H1 (cell line): ENCODE data around the gene YIPF1. TPM values are rescaled to one million over a fixed set of nuclear protein-coding genes. Genes with fewer than 3 reads are reported as not detected.

Source experiments
- CTCF ChIA-PET: fragments of 300-600 bp; sonication (Branson Sonifier 250); formaldehyde crosslinking; loops from one replicate; lab custom pipeline; 2021; ENCODE audit not compliant: partially characterized antibody; lab: Charles Lee
- POLR2A ChIA-PET: fragments of 300-600 bp; sonication (Branson Sonifier 250); formaldehyde crosslinking; loops from one replicate; lab custom pipeline; 2021; ENCODE audit warnings: inconsistent platforms; ENCODE audit not compliant: partially characterized antibody; lab: Charles Lee
- DNase-seq, 2 experiments: peaks; one replicate each; pipeline versions ENCODE4 v3.0.0 to v3.0.0-alpha.2; 2010 to 2022; ENCODE audit warnings: low spot score in 2 of 2, low read depth in 1 of 2, mixed read lengths in 1 of 2
- FAIRE-seq: peaks from 2 replicates; lab custom pipeline; 2011; peaks lifted over from hg19 to GRCh38; lab: Jason Lieb, UNC
- H2AFZ ChIP-seq: 2 replicates; pipeline ENCODE4 v1.8.1; 2012; ENCODE audit warnings: low read length, inconsistent platforms
- H2AK5ac ChIP-seq: 2 replicates; pipeline ENCODE4 v1.6.1; 2013; ENCODE audit warnings: low read depth, low read length
- H2BK120ac ChIP-seq: replicated peaks from 2 replicates; pipeline ENCODE3; 2013; ENCODE audit warnings: low read depth, low read length, inconsistent platforms
- H2BK12ac ChIP-seq: 2 replicates; pipeline ENCODE4 v1.6.1; 2013; ENCODE audit warnings: low read depth, low read length
- H2BK15ac ChIP-seq: 2 replicates; pipeline ENCODE4 v1.6.1; 2013; ENCODE audit warnings: low read length
- H2BK20ac ChIP-seq: 2 replicates; pipeline ENCODE4 v1.6.1; 2013; ENCODE audit warnings: low read length
- H2BK5ac ChIP-seq: 2 replicates; pipeline ENCODE4 v1.6.1; 2013; ENCODE audit warnings: low read depth, low read length
- H3K14ac ChIP-seq: 2 replicates; pipeline ENCODE4 v1.6.1; 2013; ENCODE audit warnings: inconsistent platforms; ENCODE audit not compliant: insufficient read length
- H3K18ac ChIP-seq: 2 replicates; pipeline ENCODE4 v1.6.1; 2013; ENCODE audit warnings: low read length; ENCODE audit errors: extremely low read depth
- H3K23ac ChIP-seq: 2 replicates; pipeline ENCODE4 v1.6.1; 2013; ENCODE audit warnings: inconsistent platforms; ENCODE audit not compliant: insufficient read length
- H3K23me2 ChIP-seq: 2 replicates; pipeline ENCODE4 v1.6.1; 2013; ENCODE audit warnings: low read depth, low read length
- H3K27ac ChIP-seq: 2 replicates; pipeline ENCODE4 v1.6.1; 2011; ENCODE audit warnings: low read depth, low read length, inconsistent platforms
- H3K27me3 ChIP-seq, 4 experiments: replicated peaks in 1 of 4; 1 replicate in 1 of 4; 2 replicates in 3 of 4; pipeline versions ENCODE4 v1.6.1 to v1.8.1; 2011 to 2013; ENCODE audit warnings: low read length in 3 of 4, mild to moderate bottlenecking in 3 of 4, inconsistent platforms in 2 of 4, mixed read lengths in 2 of 4, moderate library complexity in 1 of 4; ENCODE audit not compliant: control insufficient read depth in 3 of 4, insufficient read depth in 3 of 4; ENCODE audit errors: extremely low read depth in 1 of 4
- H3K36me3 ChIP-seq, 4 experiments: 2 replicates each; pipeline versions ENCODE4 v1.6.1 to v1.8.1; 2011 to 2013; ENCODE audit warnings: mild to moderate bottlenecking in 4 of 4, low read length in 3 of 4, moderate library complexity in 2 of 4, control low read depth in 1 of 4, inconsistent platforms in 1 of 4; ENCODE audit not compliant: insufficient read depth in 4 of 4, control insufficient read depth in 2 of 4
- H3K4ac ChIP-seq: replicated peaks from 2 replicates; pipeline ENCODE3; 2013; ENCODE audit warnings: low read length, low read depth, mixed read lengths, inconsistent platforms; ENCODE audit not compliant: insufficient read length
- H3K4me1 ChIP-seq, 4 experiments: replicated peaks in 1 of 4; 1 replicate in 1 of 4; 2 replicates in 3 of 4; pipeline versions ENCODE4 v1.6.1 to v1.8.1; 2011 to 2013; ENCODE audit warnings: low read length in 3 of 4, inconsistent platforms in 2 of 4, mixed read lengths in 1 of 4; ENCODE audit not compliant: insufficient read depth in 4 of 4, control insufficient read depth in 3 of 4
- H3K4me2 ChIP-seq, 2 experiments: 2 replicates each; pipeline versions ENCODE4 v1.6.1 to v1.8.1; 2011 to 2013; ENCODE audit warnings: low read depth in 2 of 2, low read length in 2 of 2, control low read depth in 1 of 2, inconsistent platforms in 1 of 2, mild to moderate bottlenecking in 1 of 2; ENCODE audit not compliant: insufficient read depth in 1 of 2
- H3K4me3 ChIP-seq, 4 experiments: fragments of 200-600, 300-600 bp in 1 of 4; sonication (generic), shearing (Covaris generic), sonication (Bioruptor Twin) in 1 of 4; 2 replicates each; pipeline versions ENCODE4 v1.5.1 to v1.8.1; 2011 to 2016; ENCODE audit warnings: low read length in 4 of 4, low read depth in 3 of 4, control low read depth in 2 of 4, inconsistent platforms in 2 of 4, mild to moderate bottlenecking in 2 of 4, mixed read lengths in 1 of 4, moderate library complexity in 1 of 4; ENCODE audit not compliant: insufficient read depth in 2 of 4; ENCODE audit errors: extremely low read depth in 1 of 4
- H3K56ac ChIP-seq: replicated peaks from 2 replicates; pipeline ENCODE3; 2013; ENCODE audit warnings: low read depth, mild to moderate bottlenecking, mixed read lengths, low read length, inconsistent platforms; ENCODE audit not compliant: insufficient read length
- H3K79me1 ChIP-seq: 2 replicates; pipeline ENCODE4 v1.6.1; 2013; ENCODE audit warnings: low read depth, low read length, control low read depth
- H3K79me2 ChIP-seq, 2 experiments: 2 replicates each; pipeline versions ENCODE4 v1.6.1 to v1.8.1; 2012 to 2013; ENCODE audit warnings: low read length in 2 of 2, mild to moderate bottlenecking in 2 of 2, inconsistent platforms in 1 of 2; ENCODE audit not compliant: insufficient read depth in 2 of 2, control insufficient read depth in 1 of 2
- H3K9ac ChIP-seq, 4 experiments: replicated peaks in 1 of 4; 1 replicate in 1 of 4; 2 replicates in 3 of 4; pipeline versions ENCODE4 v1.6.1 to v1.8.1; 2011 to 2013; ENCODE audit warnings: low read depth in 3 of 4, low read length in 3 of 4, control low read depth in 2 of 4, mild to moderate bottlenecking in 2 of 4, moderate library complexity in 2 of 4, inconsistent platforms in 1 of 4; ENCODE audit errors: extremely low read depth in 1 of 4
- H3K9me3 ChIP-seq, 2 experiments: 2 replicates each; pipeline versions ENCODE4 v1.6.1 to v1.8.1; 2012 to 2013; ENCODE audit warnings: mild to moderate bottlenecking in 2 of 2, moderate library complexity in 2 of 2, control low read depth in 1 of 2, inconsistent platforms in 1 of 2, low read depth in 1 of 2, low read length in 1 of 2, mixed read lengths in 1 of 2; ENCODE audit not compliant: insufficient read depth in 2 of 2
- H4K20me1 ChIP-seq, 2 experiments: replicated peaks in 1 of 2; 2 replicates each; pipeline versions ENCODE3 to v1.8.1; 2011 to 2013; ENCODE audit warnings: inconsistent platforms in 2 of 2, low read length in 2 of 2, mild to moderate bottlenecking in 1 of 2; ENCODE audit not compliant: insufficient read depth in 2 of 2, control insufficient read depth in 1 of 2
- H4K5ac ChIP-seq: 2 replicates; pipeline ENCODE4 v1.6.1; 2013; ENCODE audit warnings: low read length, low read depth, mixed read lengths, inconsistent platforms; ENCODE audit not compliant: insufficient read length
- H4K8ac ChIP-seq: 2 replicates; pipeline ENCODE4 v1.8.0; 2013; ENCODE audit warnings: mild to moderate bottlenecking, moderate library complexity, low read length, inconsistent platforms; ENCODE audit not compliant: insufficient read depth; ENCODE audit errors: extremely low read depth
- H4K91ac ChIP-seq: replicated peaks from 2 replicates; pipeline ENCODE3; 2013; ENCODE audit warnings: low read length, mixed read lengths, inconsistent platforms; ENCODE audit not compliant: insufficient read length
- BACH1 ChIP-seq: IDR thresholded peaks from 2 replicates; pipeline ENCODE4 v1.6.1; 2012; ENCODE audit warnings: low read length, improper control_type of control experiment
- CBX5 ChIP-seq: fragments of 300-800, 300-1000 bp; sonication (generic); IDR thresholded peaks from 2 replicates; pipeline ENCODE4 v1.7.1; 2016; ENCODE audit warnings: antibody characterized with exemption, low read length, low read depth
- CBX8 ChIP-seq: fragments of 300-800, 300-1000 bp; sonication (generic); IDR thresholded peaks from 2 replicates; pipeline ENCODE4 v1.7.1; 2016; ENCODE audit warnings: low read depth, low read length, borderline replicate concordance
- E2F6 ChIP-seq: IDR thresholded peaks from 2 replicates; pipeline ENCODE4 v1.6.1; 2012; ENCODE audit warnings: inconsistent platforms
- EP300 ChIP-seq, 2 experiments: IDR thresholded peaks; 1 replicate in 1 of 2; 2 replicates in 1 of 2; pipeline ENCODE4 v1.6.1; 2011 to 2012; ENCODE audit warnings: low read depth in 2 of 2, low read length in 2 of 2, mild to moderate bottlenecking in 2 of 2, borderline replicate concordance in 1 of 2, inconsistent platforms in 1 of 2, moderate library complexity in 1 of 2
- GTF2F1 ChIP-seq: IDR thresholded peaks from 2 replicates; pipeline ENCODE4 v1.6.1; 2012; ENCODE audit warnings: low read depth, low read length, improper control_type of control experiment, borderline replicate concordance
- HDAC2 ChIP-seq, 2 experiments: fragments of 300-600 bp in 1 of 2; sonication (generic) in 1 of 2; IDR thresholded peaks; 2 replicates each; pipeline ENCODE4 v1.6.1; 2011 to 2012; ENCODE audit warnings: low read depth in 2 of 2, low read length in 2 of 2, mild to moderate bottlenecking in 2 of 2, moderate library complexity in 2 of 2, borderline replicate concordance in 1 of 2, inconsistent platforms in 1 of 2
- JUND ChIP-seq: IDR thresholded peaks from 2 replicates; pipeline ENCODE4 v1.6.1; 2011; ENCODE audit warnings: mild to moderate bottlenecking, improper control_type of control experiment, low read length
- KDM1A ChIP-seq: fragments of 200-600, 300-600 bp; sonication (generic); IDR thresholded peaks from 2 replicates; pipeline ENCODE4 v1.7.1; 2016; ENCODE audit warnings: mild to moderate bottlenecking, low read length, borderline replicate concordance
- POU5F1 ChIP-seq: IDR thresholded peaks from 2 replicates; pipeline ENCODE4 v1.6.1; 2011; ENCODE audit warnings: low read depth, mild to moderate bottlenecking, low read length, moderate library complexity
- RBBP5 ChIP-seq: IDR thresholded peaks from 2 replicates; pipeline ENCODE4 v1.7.1; 2012; ENCODE audit warnings: low read depth, mild to moderate bottlenecking, inconsistent platforms, low read length, moderate library complexity, borderline replicate concordance
- RFX5 ChIP-seq: IDR thresholded peaks from 2 replicates; pipeline ENCODE4 v1.6.1; 2011; ENCODE audit warnings: low read depth, low read length, improper control_type of control experiment, borderline replicate concordance
- SP2 ChIP-seq: IDR thresholded peaks from 2 replicates; pipeline ENCODE4 v1.6.1; 2012; ENCODE audit warnings: mild to moderate bottlenecking, low read length, inconsistent platforms
- TCF12 ChIP-seq: IDR thresholded peaks from 2 replicates; pipeline ENCODE4 v1.6.1; 2011; ENCODE audit warnings: low read depth, mild to moderate bottlenecking, low read length
- WGBS, 2 experiments: shearing (Covaris generic) in 1 of 2; methylation state at CpG; one replicate each; pipeline versions ENCODE4 v1.1.6 to v1.1.7; 2013 to 2015; ENCODE audit warnings: low lambda C conversion rate in 2 of 2, mixed read lengths in 2 of 2, inconsistent platforms in 1 of 2, low coverage in 1 of 2, missing lambda C conversion rate in 1 of 2; ENCODE audit not compliant: insufficient replicate concordance in 2 of 2, insufficient coverage in 1 of 2, insufficient read length in 1 of 2; ENCODE audit errors: extremely low coverage in 1 of 2, missing lambda C conversion rate in 1 of 2; 5-methylcytosine and 5-hydroxymethylcytosine counted together
- polyA plus RNA-seq, 7 experiments: library from polyadenylated mRNA; depleted of rRNA in 3 of 7; stranded (reverse) in 5 of 7; unstranded in 2 of 7; fragments of >200 nt in 5 of 7; fragments of 200-250 nt in 2 of 7; gene quantifications; 1 replicate in 5 of 7; 2 replicates in 1 of 7; 4 replicates in 1 of 7; pipeline versions ENCODE4 v1.2.1 to v1.2.3, GENCODE V29; 2011 to 2013; ENCODE audit warnings: missing spikeins in 2 of 7, mixed read lengths in 2 of 7
- total RNA-seq: library from RNA; stranded (reverse); fragmentation: NEBNext Ultra II Directional; extraction: Animal tissue kit (Norgen Biotek cat#: 25700); gene quantifications from 2 replicates; pipeline ENCODE4 v1.2.1, GENCODE V29; 2021

YIPF1 gene
- total and polyA plus RNA-seq, 2 of the 8 experiments (the other 6 are each of a cell fraction or from before 2014, with no cell fraction given): 31.8 to 53.7 TPM

GRCh38 chr1:53936430-53936829, 46.8 kb upstream of the YIPF1 start:
- no peak overlapping the region for H2BK12ac ChIP-seq
- no peaks in the 10 kb centered on the region for H3K23me2 ChIP-seq
- H3K4me3 ChIP-seq: no peak overlapping the region
- no peaks in the 10 kb centered on the region for H4K20me1 ChIP-seq
- H4K8ac ChIP-seq: no peak overlapping the region
- no peak overlapping the region for H3K9ac ChIP-seq
- no peak overlapping the region for H3K23ac ChIP-seq
- no peak overlapping the region for H2AK5ac ChIP-seq
- WGBS, 2 experiments: 76% methylated on average over 1 of the region's 1 CpG; no CpG with 5 or more reads in 1 of the 2 experiments
- no peak overlapping the region for H3K27ac ChIP-seq
- no peak overlapping the region for H2BK15ac ChIP-seq
- peaks cover 0 to 11% (median 2%) of the 10 kb centered on the region in 4 experiments; a peak in 3 of 8 replicates for H3K36me3 ChIP-seq
- POLR2A ChIA-PET: no interaction called here
- H4K91ac ChIP-seq: no peak overlapping the region
- H2AFZ ChIP-seq: no peak overlapping the region
- H3K79me1 ChIP-seq: no peaks in the 10 kb centered on the region
- peaks cover 9 to 13% of the 10 kb centered on the region in 2 experiments for H3K9me3 ChIP-seq
- no peaks in the 10 kb centered on the region for H3K79me2 ChIP-seq
- H2BK20ac ChIP-seq: no peak overlapping the region
- H4K5ac ChIP-seq: no peak overlapping the region
- no peak overlapping the region for H3K4me2 ChIP-seq
- CTCF ChIA-PET: interaction anchor here (1.4 to 1.7 kb wide), 3 partner anchors 12 to 19 kb away, joined by 3 to 6 read pairs (median 3); no protein-coding TSS in a partner anchor
- no peak overlapping the region for H3K18ac ChIP-seq
- FAIRE-seq (no peak), DNase-seq (no peak)
- no peak overlapping the region for H2BK5ac ChIP-seq
- H3K27me3 ChIP-seq: no peaks in the 10 kb centered on the region
- H3K56ac ChIP-seq: no peak overlapping the region
- H3K4me1 ChIP-seq: no peaks in the 10 kb centered on the region
- no peak overlapping the region for H3K4ac ChIP-seq
- H3K14ac ChIP-seq: no peak overlapping the region
- no peak overlapping the region for H2BK120ac ChIP-seq
- TF ChIP-seq BACH1: no peak
- TF ChIP-seq EP300 (IDR thresholded peaks at IDR 0.05; ENCODE audit: borderline replicate concordance in 1 of 2, low read depth in 2 of 2, low read length in 2 of 2): no peak
- no peak for TF ChIP-seq GTF2F1
- no peak for TF ChIP-seq RBBP5
- no peak for TF ChIP-seq CBX5
- TF ChIP-seq HDAC2 (IDR thresholded peaks at IDR 0.05; ENCODE audit: borderline replicate concordance in 1 of 2, low read depth in 2 of 2, low read length in 2 of 2): no peak
- no peak for TF ChIP-seq RFX5
- no peak for TF ChIP-seq SP2
- TF ChIP-seq JUND: no peak
- TF ChIP-seq POU5F1: no peak
- TF ChIP-seq CBX8: no peak
- no peak for TF ChIP-seq E2F6
- no peak for TF ChIP-seq TCF12
- no peak for TF ChIP-seq KDM1A
